ENCODE results near the gene CNTN4. TPM values are rescaled to one million over a fixed set of nuclear protein-coding genes. Genes with fewer than 3 reads are reported as not detected.

The CNTN4 gene
- total RNA-seq, 4 donors from 2014 or later = 33.6 to 112 (median 53.1) TPM

DNA sequence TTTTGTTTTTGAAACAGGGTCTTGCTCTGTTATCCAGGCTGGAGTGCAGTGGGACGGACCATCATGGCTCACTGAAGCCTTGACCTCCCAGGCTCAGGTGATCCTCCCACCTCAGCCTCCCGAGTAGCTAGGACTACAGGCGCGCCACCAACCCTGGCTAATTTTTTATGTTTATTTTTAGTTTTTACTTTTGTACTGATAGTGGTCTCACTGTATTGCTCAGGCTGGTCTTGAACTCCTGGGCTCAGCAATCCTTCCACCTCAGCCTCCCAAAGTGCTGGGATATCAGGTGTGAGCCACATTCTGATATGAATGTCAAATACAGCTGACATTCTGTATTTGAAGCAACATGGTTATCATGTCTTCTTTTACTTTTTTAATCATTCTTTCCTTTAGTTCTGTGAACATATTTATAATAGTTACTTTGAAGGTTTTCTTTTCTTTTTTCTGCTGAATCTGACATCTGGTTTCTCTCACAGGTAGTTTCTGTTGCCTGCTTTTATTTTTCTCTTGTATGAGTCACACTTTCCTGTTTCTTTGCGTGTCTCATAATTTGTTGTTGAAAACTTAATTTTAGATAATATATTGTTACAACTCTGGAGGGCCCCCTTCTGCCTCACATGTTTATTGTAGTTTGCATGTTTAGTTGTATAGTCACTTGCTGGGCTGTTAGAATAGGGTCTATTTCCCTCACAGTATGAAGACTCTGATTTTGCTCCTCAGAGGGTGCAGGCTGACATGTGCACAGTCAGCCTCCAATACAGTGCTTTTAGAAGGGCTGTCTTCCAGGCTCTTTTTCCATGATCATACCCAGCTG lies 8.4 kb upstream of the CNTN4 start:
- no peaks in the 10 kb centered on the region for H3K9me3 ChIP-seq
- H3K4me3 ChIP-seq (replicated peaks in 1 of 3) = no peak overlapping the region
- no peaks in the 10 kb centered on the region for H3K27me3 ChIP-seq
- intact Hi-C loops (cut with DNase I) = no loop called here
- H3K4me1 ChIP-seq = no peaks in the 10 kb centered on the region
- 85 to 91% methylated on average over 5 of the region's 5 CpGs for WGBS, 2 donors
- H3K36me3 ChIP-seq = no peaks in the 10 kb centered on the region
- H3K27ac ChIP-seq = no peak overlapping the region
- DNase-seq = no peak
- TF ChIP-seq, protein P1, sequence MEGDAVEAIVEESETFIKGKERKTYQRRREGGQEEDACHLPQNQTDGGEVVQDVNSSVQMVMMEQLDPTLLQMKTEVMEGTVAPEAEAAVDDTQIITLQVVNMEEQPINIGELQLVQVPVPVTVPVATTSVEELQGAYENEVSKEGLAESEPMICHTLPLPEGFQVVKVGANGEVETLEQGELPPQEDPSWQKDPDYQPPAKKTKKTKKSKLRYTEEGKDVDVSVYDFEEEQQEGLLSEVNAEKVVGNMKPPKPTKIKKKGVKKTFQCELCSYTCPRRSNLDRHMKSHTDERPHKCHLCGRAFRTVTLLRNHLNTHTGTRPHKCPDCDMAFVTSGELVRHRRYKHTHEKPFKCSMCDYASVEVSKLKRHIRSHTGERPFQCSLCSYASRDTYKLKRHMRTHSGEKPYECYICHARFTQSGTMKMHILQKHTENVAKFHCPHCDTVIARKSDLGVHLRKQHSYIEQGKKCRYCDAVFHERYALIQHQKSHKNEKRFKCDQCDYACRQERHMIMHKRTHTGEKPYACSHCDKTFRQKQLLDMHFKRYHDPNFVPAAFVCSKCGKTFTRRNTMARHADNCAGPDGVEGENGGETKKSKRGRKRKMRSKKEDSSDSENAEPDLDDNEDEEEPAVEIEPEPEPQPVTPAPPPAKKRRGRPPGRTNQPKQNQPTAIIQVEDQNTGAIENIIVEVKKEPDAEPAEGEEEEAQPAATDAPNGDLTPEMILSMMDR (IDR thresholded peaks at IDR 0.05) = no peak
- TF ChIP-seq POLR2A (IDR thresholded peaks at IDR 0.05) = no peak

DNA sequence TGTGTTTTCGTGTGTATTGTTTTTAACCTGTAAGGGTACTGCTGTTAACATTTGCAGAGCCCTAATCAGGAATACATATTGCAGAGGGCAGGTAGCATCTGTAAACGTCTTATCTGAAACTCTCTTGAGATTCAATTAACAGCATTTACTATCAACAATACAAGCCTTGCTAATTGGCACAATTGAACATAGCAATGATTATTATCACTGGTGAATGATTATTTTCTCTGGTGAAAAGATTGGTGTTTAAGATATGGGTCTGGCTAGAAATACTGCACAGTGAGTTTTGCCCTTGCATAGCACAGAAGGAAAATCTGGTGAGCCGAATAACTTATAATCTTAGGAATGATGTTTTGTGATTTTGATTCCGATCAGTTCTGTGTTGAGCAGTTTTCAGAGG lies 5.9 kb upstream of the CNTN4 start:
- Histone ChIP-seq H3K27ac (no peak overlapping the region), H3K27me3 (no peaks in the 10 kb centered on the region), H3K4me1 (peaks cover 0 to 3% of the 10 kb centered on the region in 2 donors), H3K4me3 (replicated peaks in 1 of 3) (no peak overlapping the region), H3K9me3 (no peaks in the 10 kb centered on the region), H3K36me3 (no peaks in the 10 kb centered on the region)
- intact Hi-C loops (cut with DNase I) = no loop called here
- 66 to 73% methylated on average over 4 of the region's 4 CpGs for WGBS, 2 donors
- DNase-seq = no peak
- TF ChIP-seq POLR2A (IDR thresholded peaks at IDR 0.05) = no peak
- TF ChIP-seq, protein P1 (IDR thresholded peaks at IDR 0.05) = no peak

DNA sequence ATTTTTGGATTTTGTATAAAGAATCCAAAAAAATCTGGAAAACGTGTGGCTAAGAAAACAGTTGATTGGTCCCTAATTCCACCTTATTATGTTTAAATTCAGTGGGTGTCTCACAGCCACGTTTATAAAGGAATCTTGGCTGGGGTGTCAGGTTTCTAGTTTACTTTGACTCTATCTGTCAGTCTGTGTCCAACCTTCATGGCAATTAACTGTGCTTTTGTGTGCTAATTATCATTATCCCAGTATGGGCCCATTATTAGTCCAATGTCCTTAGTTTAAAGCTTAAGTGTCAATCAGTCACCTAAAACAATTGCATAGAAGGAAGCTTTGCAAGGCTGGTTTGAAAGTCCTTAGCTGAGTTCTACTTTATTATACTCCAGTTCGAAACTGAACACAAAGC lies 3.7 kb upstream of the CNTN4 start:
- intact Hi-C loops (cut with DNase I) = no loop called here
- TF ChIP-seq POLR2A (IDR thresholded peaks at IDR 0.05) = no peak
- TF ChIP-seq, protein P1 (IDR thresholded peaks at IDR 0.05) = no peak
- 71 to 76% methylated on average over 3 of the region's 3 CpGs for WGBS, 2 donors

DNA sequence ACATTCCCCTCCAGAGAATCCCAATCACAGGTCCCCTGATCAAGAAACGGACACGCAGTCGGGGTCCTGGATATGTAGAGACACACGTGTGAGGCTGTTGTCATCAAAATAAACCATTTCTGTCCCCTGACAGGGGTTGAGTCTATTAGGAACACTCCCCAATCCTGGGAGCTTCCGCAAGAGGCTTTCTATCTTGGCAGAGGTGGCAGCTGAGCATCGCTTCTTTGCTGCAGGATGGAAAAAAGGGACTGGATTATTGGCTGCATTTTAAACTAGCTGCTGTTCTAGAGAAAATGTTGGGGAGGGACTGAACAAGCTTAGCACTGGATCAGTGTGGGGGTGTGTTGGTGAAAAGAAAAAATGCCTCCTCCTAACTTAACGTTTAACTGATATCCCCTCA lies 2.5 kb upstream of the CNTN4 start:
- Histone ChIP-seq H3K4me1 (peaks cover 2 to 10% of the 10 kb centered on the region in 2 donors), H3K9me3 (no peaks in the 10 kb centered on the region), H3K4me3 (replicated peaks in 1 of 3) (no peak overlapping the region), H3K27ac (no peak overlapping the region), H3K36me3 (no peaks in the 10 kb centered on the region), H3K27me3 (no peaks in the 10 kb centered on the region)
- intact Hi-C loops (cut with DNase I) = no loop called here
- TF ChIP-seq, protein P1 (IDR thresholded peaks at IDR 0.05) = no peak
- TF ChIP-seq POLR2A (IDR thresholded peaks at IDR 0.05) = no peak
- WGBS, 2 donors = 12 to 28% methylated on average over 7 of the region's 7 CpGs
- DNase-seq = peak in 1 of 2 donors; percentile 2

More for the DNA sequence above, 3.7 kb upstream of the CNTN4 start:
- Histone ChIP-seq H3K27ac (no peak overlapping the region), H3K27me3 (no peaks in the 10 kb centered on the region), H3K4me1 (peaks cover 2 to 10% of the 10 kb centered on the region in 2 donors), H3K4me3 (replicated peaks in 1 of 3) (no peak overlapping the region), H3K9me3 (no peaks in the 10 kb centered on the region), H3K36me3 (no peaks in the 10 kb centered on the region)
- no peak for DNase-seq

DNA sequence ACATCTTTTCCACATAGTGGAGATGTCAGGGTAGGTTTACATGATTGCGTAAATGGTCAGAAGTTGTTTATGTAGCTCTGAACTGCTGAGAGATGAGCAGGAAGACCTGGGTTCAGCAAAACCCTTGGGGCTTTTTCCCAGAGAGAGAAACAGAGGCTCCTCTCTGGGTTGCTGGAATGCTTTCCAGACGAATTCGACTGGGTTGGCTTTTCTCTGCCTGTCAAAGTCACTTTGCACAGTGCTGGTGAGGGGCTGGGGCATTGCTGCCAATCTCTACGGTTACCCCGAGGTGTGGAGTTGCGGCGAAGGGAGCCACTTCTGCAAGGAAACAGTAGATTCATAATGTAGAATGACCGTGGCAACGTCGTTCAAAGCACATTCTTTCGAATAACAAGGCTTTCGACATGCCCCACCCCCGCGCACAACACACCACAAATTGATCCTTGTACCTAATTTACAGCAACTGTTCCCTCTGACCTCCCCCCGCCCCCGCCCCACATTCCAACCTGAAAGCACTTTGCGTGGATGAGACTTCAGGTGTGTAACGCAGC lies 950 bp upstream of the CNTN4 start:
- Histone ChIP-seq H3K27me3 (no peaks in the 10 kb centered on the region), H3K4me3 (replicated peaks in 1 of 3) (peak overlapping the region; percentile 32 to 64 (median 35)), H3K36me3 (no peaks in the 10 kb centered on the region), H3K9me3 (no peaks in the 10 kb centered on the region), H3K27ac (no peak overlapping the region), H3K4me1 (peaks cover 2 to 10% of the 10 kb centered on the region in 2 donors)
- intact Hi-C loops (cut with DNase I) = no loop called here
- DNase-seq = peak; percentile 9 to 21
- WGBS, 2 donors = 6 to 7% methylated on average over 18 of the region's 18 CpGs
- TF ChIP-seq POLR2A (IDR thresholded peaks at IDR 0.05) = no peak
- TF ChIP-seq, protein P1 (IDR thresholded peaks at IDR 0.05) = no peak
